T-helper 22 cell (primary cell): ENCODE data around the gene SNX4.
"Not testable (repeated sequence)": the region's sequence is repeated elsewhere in the genome, so short reads cannot be mapped to it uniquely, and the experiment has no call there.

ENCODE experiments used
- DNase-seq: peaks from one replicate; pipeline ENCODE4 v3.0.0-alpha.2; 2020; ENCODE audit warnings: low read depth

SNX4 gene

DNA sequence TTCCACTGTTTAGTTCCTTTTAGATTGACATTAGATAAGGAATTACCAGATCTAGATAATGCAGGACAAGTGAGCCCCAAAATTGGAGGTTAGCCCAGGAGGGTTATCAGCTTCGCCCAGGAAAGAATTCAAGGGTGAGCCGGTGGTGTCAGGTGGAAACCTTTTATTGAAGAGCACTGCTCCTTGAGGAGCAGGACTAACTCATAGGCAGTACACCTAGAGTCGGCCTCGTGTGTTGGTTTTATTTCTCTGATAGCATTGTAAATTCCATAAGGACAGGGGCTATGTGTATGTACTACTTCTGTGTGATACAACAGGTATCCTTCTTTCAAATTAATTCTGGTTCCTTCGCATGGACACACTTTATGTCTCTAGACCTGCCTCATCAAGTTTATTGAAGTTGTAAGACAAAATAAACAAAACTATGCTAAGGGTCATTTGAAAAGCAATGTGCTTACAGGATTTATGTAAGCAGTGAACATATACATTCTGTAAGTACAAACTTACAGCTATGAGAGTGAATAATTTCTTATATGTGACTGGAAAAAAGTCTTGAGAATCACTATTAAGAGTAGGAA, 57.2 kb downstream of the SNX4 start:
- DNase-seq: no peak

DNA sequence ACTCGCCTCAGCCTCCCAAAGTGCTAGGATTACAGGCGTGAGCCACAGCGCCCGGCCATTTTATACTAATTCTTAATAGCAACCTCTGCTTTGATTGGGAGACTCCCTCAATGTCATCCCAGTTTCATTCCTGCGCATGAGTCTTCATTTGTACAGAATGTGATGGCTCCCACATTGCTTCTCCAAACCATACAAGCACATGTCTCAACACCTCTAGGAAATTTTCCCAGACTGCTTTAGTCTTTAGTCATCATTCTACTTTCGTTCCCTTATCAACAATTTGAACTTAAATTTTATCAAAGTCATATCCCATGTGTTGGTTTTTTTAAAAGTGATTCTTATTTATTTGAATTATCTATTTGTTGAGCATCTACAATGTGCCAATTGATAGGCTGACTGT, 58.1 kb downstream of the SNX4 start:
- DNase-seq: no peak

DNA sequence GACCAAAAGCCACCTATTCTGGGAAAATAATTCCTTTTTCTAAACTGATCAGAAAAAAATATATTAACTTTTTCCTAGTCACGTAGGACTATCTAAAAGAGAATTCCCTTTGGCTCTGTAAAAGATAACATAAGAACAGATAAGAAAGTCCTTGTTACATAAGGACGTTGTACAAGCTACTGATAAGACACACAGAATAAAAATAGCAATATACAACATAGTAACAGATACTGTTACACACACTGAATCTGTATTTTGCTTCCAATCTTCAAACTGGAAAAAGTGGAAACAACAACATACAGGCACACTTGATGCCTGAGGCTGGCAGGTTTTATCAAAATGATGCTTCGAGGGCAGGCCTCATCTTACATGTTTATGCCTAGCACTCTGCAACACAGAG, 59.8 kb downstream of the SNX4 start:
- DNase-seq: no peak

DNA sequence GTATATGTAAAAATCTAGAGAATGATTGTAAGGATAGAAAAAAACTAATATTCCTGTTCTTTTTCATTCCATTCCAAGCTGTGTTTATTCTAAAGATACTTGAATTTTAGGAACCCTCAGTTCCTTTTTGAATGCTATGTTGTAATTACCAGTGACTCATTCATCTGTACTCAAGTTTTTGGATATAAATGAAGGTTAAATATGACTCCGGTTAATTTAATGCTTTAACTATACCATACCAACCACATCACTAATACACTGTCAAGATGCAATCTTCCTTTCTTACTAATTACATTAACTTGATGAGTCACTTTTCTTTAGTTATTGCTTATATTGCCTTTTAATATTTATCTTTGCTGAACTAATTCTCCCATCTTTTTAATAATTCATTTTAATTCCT, 76.1 kb downstream of the SNX4 start:
- DNase-seq: no peak

DNA sequence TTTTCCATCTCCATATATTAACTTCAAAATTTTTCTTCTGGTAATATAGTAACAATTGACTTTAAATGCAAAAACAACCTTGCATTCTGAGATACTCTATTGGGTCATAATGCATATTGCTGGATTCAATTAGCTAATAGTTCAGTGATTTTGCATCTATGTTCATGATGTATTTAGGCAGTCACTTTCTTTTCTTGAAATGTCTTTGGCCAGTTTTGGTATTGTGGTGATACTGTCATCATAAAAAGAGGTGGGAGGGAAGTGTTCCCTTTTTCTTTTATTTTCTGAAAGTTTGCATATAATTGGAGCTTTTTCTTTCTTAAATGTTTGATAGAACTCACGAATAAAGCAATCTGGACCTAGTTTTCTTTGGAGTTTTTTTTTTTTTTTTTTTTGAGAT, 77.5 kb downstream of the SNX4 start:
- no peak for DNase-seq

DNA sequence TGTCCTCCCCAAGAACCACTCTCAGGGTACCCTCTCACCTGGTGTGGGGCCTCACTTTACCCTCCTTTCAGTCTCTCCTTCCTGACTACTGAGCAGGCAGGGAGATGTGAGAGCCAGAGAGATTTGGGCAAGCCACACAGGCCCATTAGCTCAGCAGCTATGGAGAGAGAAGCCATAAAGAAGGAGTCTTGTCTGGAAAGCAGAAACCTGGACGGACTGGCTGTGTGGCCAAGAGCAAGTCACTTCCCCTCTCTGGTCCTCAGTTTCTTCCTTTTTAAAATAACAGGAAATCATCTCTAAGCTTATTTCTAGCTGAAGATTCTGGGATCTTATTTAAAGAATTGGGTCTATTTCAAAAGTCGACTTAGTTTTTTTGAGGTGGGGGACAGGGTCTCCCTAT, 79.0 kb downstream of the SNX4 start:
- DNase-seq: no peak

DNA sequence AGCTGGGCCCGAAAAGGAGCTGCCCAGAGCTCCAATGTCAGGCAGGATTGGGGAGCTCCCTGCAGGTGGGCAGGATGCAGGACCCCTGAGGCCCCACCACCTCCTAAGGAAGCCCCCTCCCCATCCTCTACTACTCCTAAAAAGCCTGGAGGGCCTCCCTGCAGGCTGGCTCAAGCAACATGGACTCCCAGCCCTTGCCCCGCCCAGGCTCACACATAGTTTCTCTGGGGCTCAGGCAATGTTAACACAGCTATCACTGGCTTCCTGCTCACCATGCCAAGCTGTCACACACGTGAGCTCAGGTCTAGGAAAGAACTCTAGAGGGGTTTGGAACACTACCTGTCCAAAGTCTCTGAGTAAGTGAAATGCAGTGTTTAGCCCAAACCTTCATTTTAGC, 79.4 kb downstream of the SNX4 start:
- no peak for DNase-seq

DNA sequence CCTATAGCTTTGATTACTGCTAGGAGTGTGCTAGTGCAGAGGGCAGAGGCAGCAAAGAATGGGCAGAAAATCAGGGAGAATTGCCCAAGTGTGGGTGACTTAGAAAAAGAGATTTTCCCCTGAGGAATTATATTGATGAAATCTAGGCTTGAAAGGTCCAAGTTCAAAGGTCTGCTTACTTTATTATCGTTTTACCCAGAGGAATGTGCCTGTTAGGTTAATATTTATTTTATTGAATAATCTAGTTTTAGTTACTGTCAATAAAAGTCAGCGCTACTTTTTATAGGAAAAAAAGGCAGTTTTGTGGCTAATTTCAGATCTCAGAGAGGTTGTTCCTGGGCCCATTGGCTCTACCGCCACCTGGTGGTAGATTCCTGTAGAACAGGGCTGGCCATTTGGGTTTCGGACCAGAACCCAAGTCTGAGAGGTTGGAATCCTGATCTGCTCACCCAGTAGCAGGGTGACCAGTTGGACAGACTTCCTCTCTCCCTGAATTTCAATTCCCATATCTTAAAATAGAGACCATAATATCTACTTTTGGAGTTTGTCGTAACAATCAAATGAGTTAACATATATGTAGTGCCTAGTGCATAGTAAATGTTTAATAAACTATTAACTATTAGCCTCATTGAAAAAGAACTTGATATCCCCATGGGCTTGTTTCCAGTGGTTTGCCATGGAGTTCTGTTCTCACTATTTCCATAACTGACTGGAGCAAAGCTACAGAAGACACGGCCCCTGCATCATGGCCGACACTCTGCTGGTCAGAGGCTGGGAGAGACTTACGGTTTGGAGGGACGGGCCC, 82.2 kb downstream of the SNX4 start:
- peak; percentile 6 for DNase-seq

DNA sequence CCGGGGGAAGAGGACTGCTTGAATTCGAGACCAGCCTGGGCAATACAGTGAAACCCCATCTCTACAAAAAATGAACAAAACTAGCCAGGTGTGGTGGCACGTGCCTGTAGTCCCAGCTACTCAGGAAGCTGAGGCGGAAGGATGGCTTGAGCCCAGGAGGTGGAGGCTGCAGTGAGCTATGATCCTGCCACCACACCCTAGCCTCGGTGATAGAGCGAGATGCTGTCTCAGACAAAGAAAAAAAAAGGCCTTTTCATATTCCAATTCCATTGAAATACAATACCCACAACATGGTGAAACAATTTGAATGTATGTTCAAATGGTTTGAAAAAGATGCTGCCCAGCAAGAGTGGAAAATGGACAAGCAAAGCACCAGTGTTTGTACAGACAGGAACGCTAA, 83.1 kb downstream of the SNX4 start:
- no peak for DNase-seq

DNA sequence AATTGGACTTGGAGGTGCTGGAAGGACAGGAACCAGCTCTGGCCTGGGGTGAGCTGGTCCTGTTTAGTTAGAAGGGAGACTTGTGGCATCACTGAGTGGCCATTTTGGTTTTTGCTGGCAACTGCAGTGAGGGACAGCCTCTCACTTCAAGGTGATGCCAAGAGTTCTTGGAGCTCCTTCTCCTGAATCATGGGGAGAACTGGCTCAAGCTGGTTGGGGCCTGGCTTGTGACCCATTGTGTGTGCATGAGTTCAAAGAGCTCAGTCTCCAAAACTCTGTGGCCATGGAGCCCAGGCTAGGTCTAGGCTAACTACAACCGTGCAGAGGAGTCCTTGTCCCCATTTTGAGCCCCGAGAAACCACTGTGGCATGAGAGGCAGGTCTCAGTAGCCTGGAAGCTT, 84.8 kb downstream of the SNX4 start:
- no peak for DNase-seq

DNA sequence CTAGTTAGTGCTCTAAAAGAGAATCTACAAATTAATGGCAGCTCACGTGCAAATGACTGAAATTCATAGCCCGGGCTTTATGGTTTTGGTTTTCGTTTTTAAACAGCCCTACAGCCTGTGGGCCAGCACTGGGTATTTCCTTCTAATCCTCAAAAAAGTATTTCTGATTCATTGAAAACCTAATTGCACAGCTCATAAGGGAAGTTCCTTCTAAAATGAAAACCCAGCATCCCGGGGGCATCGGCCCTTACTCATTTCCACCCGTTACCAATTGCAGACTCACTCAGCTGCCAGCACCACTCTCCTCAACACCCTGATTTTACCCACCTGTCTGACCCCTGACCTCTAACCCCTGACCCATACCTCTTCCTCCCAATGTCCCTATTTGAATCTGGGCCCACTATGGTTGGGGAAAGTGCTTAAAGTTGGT, 85.4 kb downstream of the SNX4 start:
- no peak for DNase-seq

DNA sequence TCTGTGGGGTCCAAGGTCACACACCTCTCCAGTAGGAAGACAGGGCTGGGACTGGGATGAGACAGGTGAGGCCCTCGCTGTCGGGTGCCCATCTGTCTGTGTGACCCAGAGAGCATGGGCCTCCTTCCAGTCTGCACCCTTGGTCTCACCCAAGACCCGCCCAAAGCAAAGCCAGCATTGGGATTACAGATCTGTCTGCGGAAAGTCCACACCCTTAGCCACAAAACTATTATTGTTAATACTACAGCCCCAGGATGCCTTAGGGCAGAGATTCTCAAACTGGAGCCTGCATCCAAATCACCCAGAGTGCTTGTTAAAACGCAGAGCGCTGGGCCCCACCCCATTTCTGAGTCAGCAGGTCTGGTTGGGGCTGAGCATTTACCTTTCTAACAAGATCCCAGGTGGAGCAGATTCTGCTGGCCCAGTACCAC, 86.4 kb downstream of the SNX4 start:
- no peak for DNase-seq

DNA sequence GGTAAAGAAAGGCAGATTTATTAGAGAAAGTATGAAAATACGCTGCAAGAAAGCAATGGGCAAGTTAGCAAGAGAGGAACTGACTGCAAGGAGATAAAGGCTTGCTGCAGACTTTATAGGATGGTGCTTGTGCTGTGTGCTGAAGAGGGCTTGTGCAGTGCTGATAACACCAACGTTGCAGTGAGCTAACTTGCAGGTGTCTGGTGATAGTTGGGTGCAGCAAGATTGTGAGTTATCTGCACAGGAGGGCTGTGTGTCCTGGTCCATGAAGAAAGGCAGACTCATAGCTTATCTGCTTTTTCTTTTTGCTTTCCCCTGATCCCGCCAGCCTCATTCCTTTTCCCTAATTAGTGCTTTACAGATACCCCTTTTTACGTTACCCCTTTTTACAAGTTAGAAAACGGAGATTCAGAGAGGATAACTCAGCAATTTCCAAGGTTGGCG, 86.9 kb downstream of the SNX4 start:
- DNase-seq: no peak

DNA sequence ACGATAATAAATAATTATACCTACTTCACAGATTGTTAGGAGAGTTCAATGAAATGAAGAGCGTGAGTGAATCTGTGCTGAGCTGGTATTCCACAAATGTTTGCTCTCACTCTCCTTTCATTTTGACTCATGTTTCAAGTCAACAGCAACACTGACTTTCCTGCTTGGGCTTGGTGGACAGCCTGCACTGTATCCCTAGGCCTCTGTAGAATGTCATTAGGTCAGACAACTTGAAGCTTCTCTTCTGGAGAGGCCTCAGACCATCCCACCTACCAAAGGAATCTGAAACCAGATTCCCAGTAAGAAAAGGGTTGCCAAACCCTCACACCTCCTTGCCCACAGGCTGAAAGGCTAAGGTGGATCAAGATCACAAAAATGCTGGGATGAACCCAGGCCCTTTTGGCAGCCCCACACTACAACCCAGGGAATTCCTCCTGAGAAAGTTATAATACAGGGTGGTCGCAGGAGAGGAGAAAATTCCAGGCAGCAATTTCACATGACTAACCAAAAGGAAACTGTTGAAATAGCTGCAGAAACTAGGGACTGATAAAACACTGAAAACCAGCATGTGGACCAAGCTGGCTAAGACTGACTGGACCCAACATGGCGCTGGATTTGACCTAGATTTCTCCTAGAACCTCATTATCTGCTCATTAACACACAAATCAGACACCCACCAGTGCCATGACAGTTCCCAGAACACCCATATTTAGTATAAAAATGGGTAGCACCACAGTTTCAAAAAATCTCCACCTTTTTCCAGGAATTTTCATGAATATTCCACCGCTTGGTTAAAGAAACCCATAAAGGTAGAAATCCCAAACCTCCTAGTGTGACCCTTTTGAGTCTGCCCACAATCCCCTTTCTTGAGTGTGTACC, 87.9 kb downstream of the SNX4 start:
- no peak for DNase-seq

DNA sequence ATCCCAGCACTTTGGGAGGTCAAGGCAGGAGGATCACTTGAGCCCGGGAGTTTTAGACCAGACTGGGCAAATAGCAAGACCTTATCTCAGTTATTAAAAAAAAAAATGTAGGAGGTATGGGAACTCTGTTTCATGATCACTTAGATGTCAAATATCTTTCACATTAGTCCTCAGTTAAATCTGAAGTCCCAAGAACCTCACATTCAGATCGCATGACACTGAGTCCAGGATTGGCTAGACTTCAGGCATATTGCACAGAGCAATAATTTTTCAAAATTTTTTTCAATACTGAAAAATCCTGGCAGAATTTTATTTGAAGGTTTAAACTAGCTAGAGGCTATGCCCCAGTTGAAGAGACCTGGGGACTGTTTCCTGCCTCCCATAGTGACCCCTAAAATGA, 88.6 kb downstream of the SNX4 start:
- no peak for DNase-seq

DNA sequence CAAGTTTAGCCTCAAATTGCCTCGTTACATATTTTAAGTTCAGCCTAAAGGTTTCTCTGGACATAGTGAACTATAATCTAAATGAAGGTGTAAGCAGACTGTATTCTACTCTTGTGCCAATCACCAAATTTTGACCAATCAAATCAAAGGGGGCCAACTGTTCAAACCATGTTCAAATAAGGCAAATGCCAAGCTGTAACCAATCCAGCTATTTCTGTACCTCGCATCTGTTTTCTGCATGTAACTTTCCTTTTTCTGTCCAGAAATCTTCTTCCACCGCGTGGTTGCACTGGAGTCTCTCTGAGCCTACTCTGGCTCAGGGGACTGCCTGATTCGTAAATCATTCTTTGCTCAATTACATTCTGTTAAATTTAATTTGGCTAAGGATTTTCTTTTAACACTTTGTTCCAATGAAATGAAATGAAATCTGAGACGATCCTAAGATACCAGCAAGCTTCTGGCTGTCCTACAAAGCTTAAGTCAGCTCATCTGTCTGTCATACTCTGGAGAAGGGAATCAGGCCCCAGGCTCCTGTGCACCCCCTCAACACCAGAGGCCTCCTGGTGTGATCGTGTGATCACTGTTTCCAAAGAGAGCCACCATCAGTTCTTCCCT, 91.7 kb downstream of the SNX4 start:
- no peak for DNase-seq

DNA sequence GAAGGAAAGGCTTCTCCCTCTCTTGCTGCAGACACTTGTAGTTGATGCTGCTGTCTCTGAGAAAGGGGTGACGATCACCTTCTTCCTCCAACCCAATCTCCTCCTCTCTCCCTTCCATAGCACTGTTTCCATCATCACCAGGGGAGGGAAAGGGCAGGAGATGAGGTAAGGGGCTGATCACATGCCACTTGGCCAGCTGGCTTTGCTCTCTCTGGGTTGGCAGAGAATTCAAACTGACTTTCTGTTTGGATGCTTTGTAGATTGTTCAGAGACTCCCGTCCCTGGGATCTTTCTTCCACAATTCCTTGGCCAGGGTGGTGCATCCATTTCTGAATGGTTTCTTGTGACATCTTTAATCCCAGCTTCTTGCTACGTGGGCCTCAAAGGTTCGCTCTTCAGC, 101.7 kb downstream of the SNX4 start:
- no peak for DNase-seq

DNA sequence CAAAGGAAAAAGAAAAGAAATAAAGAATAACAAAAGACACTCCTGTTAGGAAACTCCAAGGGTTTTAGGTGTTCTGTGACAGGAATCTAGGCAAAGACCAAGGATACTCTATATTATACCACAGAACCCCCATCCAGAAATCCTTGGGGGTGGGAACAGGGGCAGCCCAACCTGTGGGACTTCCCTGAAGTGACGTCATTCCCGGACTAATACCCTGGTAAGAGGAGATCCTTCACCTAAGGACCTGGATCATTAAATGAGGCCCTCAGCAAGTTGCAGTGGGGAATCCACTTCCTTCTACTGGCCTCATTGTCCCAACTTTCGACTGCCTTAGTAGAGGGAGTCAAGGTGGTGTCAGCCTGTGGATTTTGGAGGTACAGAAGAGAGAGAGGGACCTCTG, 103.8 kb downstream of the SNX4 start:
- DNase-seq: no peak

DNA sequence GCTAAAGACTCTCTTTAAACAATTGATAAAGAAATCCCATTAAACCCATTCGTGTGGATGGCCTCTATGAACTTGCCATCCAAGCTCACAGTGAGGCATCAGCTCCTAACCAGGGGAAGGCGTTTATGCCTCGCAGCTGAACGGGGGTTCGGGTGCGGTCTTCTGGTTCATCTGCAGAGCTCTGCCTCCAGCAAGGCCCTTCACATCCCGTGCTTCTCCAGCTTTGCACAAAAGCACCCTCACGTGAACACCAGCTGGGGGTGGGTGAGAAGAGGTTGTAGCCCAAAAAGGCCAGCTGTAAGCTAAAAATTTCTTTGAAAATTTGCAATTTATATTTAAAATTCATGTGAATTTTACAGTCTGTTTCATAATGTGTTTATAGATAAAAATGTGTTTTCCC, 105.3 kb downstream of the SNX4 start:
- DNase-seq: no peak

DNA sequence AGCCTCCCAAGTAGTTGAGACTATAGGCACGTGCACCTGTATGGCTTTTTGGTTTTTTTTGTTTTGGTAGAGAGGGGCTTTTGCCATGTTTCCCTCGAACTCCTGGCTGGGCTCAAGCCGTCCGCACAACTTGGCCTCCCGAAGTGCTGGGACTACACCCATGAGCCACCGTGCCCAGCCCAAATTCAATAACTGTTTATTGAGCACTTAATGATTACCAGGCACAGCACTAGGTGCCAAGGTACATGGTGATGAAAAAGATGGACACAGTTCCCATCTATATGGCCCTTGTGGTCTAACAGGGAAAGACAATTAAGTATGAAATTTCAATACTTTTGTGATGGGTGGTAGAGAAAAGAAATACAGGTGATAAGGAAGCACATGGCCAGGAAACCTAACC, 109.1 kb downstream of the SNX4 start:
- DNase-seq: no peak

DNA sequence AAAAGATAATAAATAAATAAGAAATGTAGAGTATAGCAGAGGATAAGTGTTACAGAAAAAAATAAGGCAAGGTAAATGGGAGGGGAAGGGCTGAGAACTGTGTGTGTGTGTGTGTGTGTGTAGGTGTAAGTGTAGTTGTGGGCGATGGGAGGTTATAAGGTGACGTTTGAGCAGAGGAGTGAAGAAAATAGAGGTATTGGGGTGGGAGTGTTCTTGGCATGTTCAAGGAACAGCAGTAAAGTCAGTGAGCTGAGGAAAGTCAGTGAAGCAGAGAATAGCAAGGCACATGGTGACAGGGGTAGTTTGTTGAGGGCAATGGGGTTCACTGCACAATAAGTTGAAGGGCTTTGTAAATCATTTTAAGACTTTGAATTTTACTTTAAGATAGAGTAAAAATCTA, 113.9 kb downstream of the SNX4 start:
- DNase-seq: no peak

DNA sequence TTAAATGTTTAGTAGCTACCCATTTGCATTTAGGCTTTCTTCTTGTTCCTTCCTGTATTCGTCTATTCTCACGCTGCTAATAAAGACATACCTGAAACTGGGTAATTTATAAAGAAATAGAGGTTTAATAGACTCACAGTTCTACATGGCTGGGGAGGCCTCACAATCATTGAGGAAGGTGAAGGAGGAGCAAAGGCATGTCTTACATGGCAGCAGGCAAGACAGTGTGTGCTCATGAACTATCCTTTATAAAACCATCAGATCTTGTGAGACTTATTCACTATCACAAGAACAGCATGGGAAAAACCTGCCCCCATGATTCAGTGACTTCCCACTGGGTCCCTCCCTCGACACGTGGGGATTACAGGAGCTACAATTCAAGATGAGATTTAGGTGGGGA, 114.5 kb downstream of the SNX4 start:
- not testable (repeated sequence) for DNase-seq

DNA sequence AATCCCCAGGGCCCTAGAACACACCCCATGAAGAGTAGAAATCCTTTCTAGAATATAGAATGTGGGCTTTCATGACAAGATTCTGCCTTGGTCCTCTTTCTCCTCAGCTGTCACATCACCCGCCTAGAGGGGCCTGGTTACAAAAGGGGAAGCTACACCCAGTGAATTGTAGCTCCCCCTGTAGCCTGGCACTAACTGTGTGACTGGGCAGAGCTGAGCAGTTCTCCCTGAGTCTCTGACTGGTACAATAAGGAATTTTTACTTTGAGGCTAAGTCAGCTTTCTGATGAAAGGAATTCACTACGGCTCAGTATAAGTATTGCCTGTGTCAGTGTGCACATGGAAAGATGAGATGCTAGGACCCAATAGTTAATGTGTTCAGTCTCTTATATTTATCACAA, 116.2 kb downstream of the SNX4 start:
- DNase-seq: no peak
